ENCODE results near the gene ANGPT4. TPM values are rescaled to one million over a fixed set of nuclear protein-coding genes. Genes with fewer than 3 reads are reported as not detected.

The ANGPT4 gene
- total RNA-seq, 2 donors from 2014 or later = under 0.01 to 0.66 TPM

DNA sequence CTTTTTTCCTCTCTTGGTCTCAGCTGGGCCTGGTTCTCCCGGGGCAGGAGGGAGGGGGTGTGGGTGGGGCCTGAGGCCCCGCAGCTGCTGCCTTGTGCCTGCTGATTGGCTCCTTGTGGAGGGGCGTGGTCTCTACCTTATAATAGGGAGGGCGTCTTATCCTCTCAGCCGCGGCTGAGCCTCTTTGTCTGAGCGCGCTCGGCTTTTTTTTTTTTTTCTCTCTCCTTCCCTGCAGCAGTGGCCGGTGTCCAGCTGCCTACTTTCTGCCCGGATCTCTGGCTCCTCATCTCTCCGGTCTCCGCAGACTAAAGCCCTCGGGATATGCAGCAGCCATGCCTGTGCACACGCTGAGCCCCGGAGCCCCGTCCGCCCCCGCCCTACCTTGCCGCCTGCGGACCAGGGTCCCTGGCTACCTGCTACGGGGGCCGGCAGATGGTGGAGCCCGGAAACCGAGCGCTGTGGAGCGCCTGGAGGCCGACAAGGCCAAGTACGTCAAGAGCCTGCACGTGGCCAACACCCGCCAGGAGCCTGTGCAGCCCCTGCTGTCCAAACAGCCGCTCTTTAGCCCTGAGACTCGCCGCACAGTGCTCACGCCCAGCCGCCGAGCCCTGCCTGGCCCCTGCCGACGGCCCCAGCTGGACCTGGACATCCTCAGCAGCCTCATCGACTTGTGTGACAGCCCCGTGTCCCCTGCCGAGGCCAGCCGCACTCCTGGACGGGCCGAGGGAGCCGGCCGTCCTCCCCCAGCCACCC lies 71.5 kb downstream of the ANGPT4 start:
- DNase-seq (peak; percentile 71 to 95 (median 89)), ATAC-seq (peak; percentile 86)
- Histone ChIP-seq H3K4me3 (no peak overlapping the region), H3K27ac (no peak overlapping the region), H3K4me1 (peaks cover 29% of the 10 kb centered on the region), H3K9me3 (no peaks in the 10 kb centered on the region), H3K27me3 (no peaks in the 10 kb centered on the region), H3K36me3 (replicated peaks in 1 of 2; ENCODE audit: insufficient read depth in 1 of 2, low read depth in 2 of 2) (no peaks in the 10 kb centered on the region)
- no peak for TF ChIP-seq POLR2A (IDR thresholded peaks at IDR 0.05)
- no peak for TF ChIP-seq CTCF (IDR thresholded peaks at IDR 0.05)
- 33 to 35% methylated on average over 21 to 42 of the region's 47 CpGs for WGBS, 2 donors
- intact Hi-C loops (cut with DNase I) = no loop called here

GRCh38 chr20:843912-844311 lies 72.2 kb downstream of the ANGPT4 start:
- no peak for DNase-seq
- intact Hi-C loops (cut with DNase I) = no loop called here
- H3K4me1 ChIP-seq = peaks cover 29% of the 10 kb centered on the region
- no peaks in the 10 kb centered on the region for H3K9me3 ChIP-seq
- no peak overlapping the region for H3K4me3 ChIP-seq
- no peak for ATAC-seq
- no peak for TF ChIP-seq POLR2A (IDR thresholded peaks at IDR 0.05)
- no peak for TF ChIP-seq CTCF (IDR thresholded peaks at IDR 0.05)
- H3K36me3 ChIP-seq (replicated peaks in 1 of 2; ENCODE audit: insufficient read depth in 1 of 2, low read depth in 2 of 2) = no peaks in the 10 kb centered on the region
- WGBS, 2 donors = 80% methylated on average over 9 of the region's 9 CpGs
- H3K27ac ChIP-seq = no peak overlapping the region
- H3K27me3 ChIP-seq = no peaks in the 10 kb centered on the region

GRCh38 chr20:842547-842940 lies 73.6 kb downstream of the ANGPT4 start:
- no peak for TF ChIP-seq CTCF (IDR thresholded peaks at IDR 0.05)
- TF ChIP-seq POLR2A (IDR thresholded peaks at IDR 0.05) = no peak
- 25 to 38% methylated on average over 2 of the region's 2 CpGs for WGBS, 2 donors
- DNase-seq (no peak), ATAC-seq (no peak)
- Histone ChIP-seq H3K9me3 (no peaks in the 10 kb centered on the region), H3K4me1 (peaks cover 29% of the 10 kb centered on the region), H3K27me3 (no peaks in the 10 kb centered on the region), H3K27ac (no peak overlapping the region), H3K36me3 (replicated peaks in 1 of 2; ENCODE audit: insufficient read depth in 1 of 2, low read depth in 2 of 2) (no peaks in the 10 kb centered on the region), H3K4me3 (no peak overlapping the region)
- intact Hi-C loops (cut with DNase I) = no loop called here

DNA sequence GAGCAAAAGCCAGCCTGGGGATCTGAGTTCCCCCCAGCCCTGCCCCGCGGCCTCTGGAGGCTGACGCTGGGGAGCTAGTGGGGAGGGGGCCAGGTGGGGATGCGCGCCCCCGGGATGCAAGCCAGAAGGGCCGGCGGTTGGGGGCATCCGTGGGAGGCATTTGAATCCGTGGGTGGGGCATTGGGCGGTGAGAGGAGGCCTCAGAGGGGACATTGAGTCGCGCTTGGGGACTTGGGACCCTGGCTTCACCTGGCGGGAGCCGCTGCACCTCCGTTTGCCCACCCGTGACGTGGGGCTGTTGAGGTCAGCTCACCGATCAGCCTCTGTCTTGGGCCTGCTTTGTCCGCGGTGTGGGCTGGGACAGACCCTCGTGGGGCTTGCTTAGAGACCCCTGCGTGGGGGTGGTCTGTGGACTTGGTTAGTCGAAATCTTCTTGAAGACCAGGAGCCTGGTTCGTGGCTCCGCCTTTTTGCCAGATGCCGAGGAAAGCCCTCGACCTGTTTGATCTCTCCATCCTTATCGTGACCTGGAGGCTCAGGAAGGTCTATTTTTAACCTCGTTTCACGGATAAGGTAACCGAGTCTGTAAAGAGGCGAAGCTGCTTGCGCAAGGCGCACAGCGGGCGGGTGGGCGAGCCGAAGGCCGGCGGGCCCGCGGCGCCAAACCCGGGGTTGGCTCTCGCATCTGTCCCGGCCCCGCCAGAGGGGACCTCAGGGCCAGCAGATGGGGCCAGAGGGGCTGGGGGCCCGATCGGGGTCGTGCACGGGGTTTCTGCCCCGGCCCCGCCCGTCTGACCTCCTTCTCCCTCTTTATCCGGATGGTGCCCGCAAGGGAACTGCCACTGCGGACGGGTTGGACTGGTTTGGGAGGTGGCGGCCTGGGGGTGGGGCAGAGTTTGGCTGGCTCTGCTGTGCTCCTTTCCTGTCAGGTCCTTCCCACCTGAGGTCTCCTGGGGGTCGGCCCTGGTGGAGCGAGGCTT lies 74.3 kb downstream of the ANGPT4 start:
- peak; percentile 43 for ATAC-seq

More for the DNA sequence above, 74.3 kb downstream of the ANGPT4 start:
- peaks cover 29% of the 10 kb centered on the region for H3K4me1 ChIP-seq
- no peaks in the 10 kb centered on the region for H3K9me3 ChIP-seq
- H3K4me3 ChIP-seq = peak overlapping the region; percentile 23 to 51
- DNase-seq = peak; percentile 58 to 72 (median 61)
- 6 to 9% methylated on average over 24 to 54 of the region's 62 CpGs for WGBS, 2 donors
- H3K36me3 ChIP-seq (replicated peaks in 1 of 2; ENCODE audit: insufficient read depth in 1 of 2, low read depth in 2 of 2) = no peaks in the 10 kb centered on the region
- no peak overlapping the region for H3K27ac ChIP-seq
- TF ChIP-seq CTCF (IDR thresholded peaks at IDR 0.05) = no peak
- no peak for TF ChIP-seq POLR2A (IDR thresholded peaks at IDR 0.05)
- intact Hi-C loops (cut with DNase I) = no loop called here
- no peaks in the 10 kb centered on the region for H3K27me3 ChIP-seq

Data from body of pancreas (tissue), 4 donors.